Retinal pigment epithelial cell (primary cell): ENCODE data around the gene TMEM255A.

Experiments
- DNase-seq: peaks from one replicate; pipeline ENCODE4 v3.0.0-alpha.2; 2010; ENCODE audit warnings: low read depth
- H3K4me3 ChIP-seq: 2 replicates; pipeline ENCODE4 v1.5.1; 2011; ENCODE audit warnings: mild to moderate bottlenecking, low read length, control low read depth, moderate library complexity
- TF ChIP-seq, protein P1 (sequence below): conservative IDR thresholded peaks from 2 replicates; pipeline ENCODE4 v1.5.1; 2011; ENCODE audit warnings: low read depth, low read length, control low read depth, inconsistent platforms

Gene TMEM255A

DNA sequence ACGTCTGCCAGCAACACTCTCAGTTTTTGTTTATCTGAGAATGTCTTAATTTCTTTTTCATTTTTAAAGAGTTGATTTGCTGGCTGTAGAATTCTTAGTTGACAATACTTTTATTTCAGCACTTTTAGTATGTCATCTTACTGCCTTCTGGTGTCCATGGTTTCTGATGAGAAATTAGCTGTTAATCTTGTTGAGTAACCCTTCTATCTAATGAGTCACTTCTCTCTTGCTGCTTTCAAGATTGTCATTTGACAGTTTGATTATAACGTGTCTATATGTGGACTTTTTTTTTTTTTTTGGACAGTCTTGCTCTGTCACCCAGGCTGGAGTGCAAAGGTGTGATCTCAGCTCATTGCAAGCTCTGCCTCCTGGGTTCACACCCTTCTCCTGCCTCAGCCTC, 24.0 kb upstream of the TMEM255A start:
- no peak overlapping the region for H3K4me3 ChIP-seq
- TF ChIP-seq, protein P1, sequence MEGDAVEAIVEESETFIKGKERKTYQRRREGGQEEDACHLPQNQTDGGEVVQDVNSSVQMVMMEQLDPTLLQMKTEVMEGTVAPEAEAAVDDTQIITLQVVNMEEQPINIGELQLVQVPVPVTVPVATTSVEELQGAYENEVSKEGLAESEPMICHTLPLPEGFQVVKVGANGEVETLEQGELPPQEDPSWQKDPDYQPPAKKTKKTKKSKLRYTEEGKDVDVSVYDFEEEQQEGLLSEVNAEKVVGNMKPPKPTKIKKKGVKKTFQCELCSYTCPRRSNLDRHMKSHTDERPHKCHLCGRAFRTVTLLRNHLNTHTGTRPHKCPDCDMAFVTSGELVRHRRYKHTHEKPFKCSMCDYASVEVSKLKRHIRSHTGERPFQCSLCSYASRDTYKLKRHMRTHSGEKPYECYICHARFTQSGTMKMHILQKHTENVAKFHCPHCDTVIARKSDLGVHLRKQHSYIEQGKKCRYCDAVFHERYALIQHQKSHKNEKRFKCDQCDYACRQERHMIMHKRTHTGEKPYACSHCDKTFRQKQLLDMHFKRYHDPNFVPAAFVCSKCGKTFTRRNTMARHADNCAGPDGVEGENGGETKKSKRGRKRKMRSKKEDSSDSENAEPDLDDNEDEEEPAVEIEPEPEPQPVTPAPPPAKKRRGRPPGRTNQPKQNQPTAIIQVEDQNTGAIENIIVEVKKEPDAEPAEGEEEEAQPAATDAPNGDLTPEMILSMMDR: no peak
- no peak for DNase-seq

DNA sequence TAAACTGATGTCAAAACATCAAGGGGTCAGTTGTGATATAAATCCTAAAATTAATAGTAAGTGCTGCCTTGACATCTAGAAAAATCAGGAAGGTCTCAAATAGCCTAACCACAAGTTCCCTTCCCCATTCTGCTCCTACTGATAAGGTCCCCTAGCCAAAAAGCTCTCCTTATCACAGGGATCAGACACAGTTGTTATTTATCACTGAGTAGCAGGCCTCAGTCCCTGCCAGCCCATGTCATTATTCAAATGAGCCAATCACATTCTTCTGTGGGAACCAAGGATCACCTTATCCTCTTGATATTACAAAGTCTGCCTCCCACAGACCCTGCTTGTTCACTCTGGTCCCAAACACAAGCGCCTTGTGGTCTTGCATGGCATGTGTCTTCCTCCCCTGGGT, 23.3 kb upstream of the TMEM255A start:
- H3K4me3 ChIP-seq: no peak overlapping the region
- TF ChIP-seq, protein P1: no peak
- DNase-seq: no peak

DNA sequence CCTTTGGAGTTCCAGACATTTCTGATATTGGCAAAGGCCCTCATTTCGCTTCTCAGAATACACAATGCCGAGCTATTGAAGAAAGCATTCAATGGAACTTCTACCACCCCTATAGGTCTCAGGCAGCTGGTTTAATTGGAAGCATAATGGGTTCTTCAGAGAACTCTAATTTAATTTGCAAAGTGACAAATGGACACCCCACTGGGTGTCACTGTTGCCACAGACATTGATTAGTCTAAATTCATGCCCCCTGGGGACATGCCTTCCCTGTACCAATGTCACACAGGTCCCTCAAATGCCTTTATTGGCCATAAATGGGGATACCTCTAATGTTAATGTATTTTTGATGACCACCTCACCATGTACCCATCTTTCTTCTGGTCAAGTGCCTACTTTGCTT, 22.9 kb upstream of the TMEM255A start:
- no peak for DNase-seq
- no peak overlapping the region for H3K4me3 ChIP-seq
- TF ChIP-seq, protein P1: no peak

DNA sequence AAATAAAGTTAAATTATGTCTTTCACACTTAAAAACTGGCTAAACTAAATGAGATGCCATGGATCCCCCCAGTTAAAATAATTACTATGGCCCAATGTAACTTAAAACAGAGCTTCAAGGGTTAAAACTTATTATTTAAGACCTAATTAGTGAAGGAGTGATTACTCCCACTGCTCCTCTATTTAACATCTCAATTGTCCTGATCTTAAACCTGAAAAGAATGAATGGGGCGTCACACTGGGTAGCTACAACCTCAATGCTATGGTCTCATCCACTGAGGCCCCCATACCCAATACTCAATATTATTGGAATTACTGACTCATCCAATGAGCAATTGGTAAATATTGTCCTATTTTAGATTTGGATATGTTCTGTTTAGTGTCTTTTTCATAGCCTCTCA, 21.1 kb upstream of the TMEM255A start:
- no peak overlapping the region for H3K4me3 ChIP-seq
- no peak for DNase-seq
- TF ChIP-seq, protein P1: no peak

DNA sequence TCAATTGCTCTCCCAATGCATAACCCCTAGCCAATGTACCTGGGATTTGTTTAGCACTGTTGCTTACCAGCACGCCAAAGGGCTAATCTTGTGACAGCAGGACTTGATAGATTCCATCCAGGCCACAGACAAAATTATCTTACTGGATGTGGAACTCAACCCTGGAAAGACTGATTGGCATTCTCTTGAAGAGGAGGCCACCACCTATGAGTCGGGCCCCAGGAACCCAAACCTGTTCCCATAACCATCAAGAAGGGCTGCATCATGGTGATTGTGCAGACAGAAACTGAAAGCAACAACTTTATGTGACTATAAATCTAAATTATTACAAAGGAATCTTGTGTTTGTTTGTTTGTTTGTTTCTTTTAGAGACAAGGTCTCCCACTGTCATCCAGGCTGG, 19.9 kb upstream of the TMEM255A start:
- no peak overlapping the region for H3K4me3 ChIP-seq
- DNase-seq: no peak
- TF ChIP-seq, protein P1: no peak

DNA sequence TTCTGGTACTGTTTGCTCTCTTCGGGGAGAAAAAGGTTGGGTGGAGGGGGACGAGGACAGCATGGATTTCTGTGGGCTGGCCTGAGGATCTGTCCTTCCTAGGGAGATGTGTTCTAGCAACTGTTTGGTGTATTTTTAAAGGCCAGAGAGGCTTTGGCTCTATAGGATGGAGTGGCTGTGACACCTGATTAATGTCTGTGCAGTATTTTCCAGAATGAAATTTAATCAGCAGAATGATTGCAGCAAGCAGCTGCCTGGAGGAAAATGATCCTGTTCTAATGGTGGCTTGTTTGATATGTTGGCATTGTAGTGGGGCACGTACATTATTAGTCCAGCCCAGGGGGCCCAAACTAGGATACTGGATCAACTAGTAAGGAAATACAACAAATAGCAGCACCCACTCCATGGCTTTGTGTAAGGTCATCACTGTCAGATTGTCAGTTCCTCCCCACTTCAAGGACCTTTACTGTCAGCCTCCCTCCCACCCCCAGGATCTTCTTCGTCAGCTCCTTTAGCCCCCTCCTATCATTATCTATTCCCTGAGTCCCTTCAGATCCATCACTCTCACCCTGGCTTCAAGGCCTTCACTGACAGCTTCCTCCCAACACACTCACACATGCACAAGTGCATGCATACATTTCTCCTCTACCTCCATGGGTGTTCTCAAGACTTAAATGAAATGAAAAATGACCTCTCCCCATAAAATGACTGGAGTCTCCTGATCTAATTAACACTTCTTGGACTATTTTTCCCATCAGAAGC, 10.4 kb upstream of the TMEM255A start:
- TF ChIP-seq, protein P1: no peak
- H3K4me3 ChIP-seq: no peak overlapping the region
- DNase-seq: no peak

DNA sequence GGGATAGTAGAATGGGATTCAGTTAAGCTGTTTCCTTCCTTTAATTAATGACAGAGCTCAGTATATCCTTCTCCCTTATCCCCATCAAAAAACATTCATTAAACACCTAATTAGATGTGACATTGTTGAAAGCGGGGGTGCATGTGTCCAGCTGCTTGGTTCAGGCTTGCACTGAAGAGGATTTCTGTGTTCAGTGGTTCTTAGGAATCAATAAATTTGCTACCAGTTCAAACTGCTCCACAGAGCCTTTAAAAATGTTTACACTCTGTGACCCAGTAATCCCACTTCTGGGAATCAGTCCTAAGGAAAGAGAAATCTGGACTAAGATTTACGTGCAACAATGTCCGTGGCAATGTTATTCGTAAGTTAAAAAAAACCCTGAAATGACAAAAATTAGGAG, 7.2 kb upstream of the TMEM255A start:
- no peak overlapping the region for H3K4me3 ChIP-seq
- DNase-seq: no peak
- TF ChIP-seq, protein P1: no peak
